Neutrophil (primary cell): Measurements from ENCODE around the gene COA1.

Source experiments
- H3K27ac ChIP-seq: fragments of 200-600 bp; sonication (generic); 2 replicates; pipeline ENCODE4 v1.5.1; 2016; ENCODE audit warnings: mild to moderate bottlenecking, moderate library complexity
- H3K27me3 ChIP-seq: fragments of 200-600 bp; sonication (generic); 2 replicates; pipeline ENCODE4 v1.6.0; 2016; ENCODE audit warnings: mild to moderate bottlenecking
- H3K36me3 ChIP-seq: fragments of 200-600 bp; sonication (generic); 2 replicates; pipeline ENCODE4 v1.5.1; 2017
- H3K4me1 ChIP-seq, 2 experiments: fragments of 200-600 bp in 1 of 2; sonication (generic) in 1 of 2; 1 replicate in 1 of 2; 2 replicates in 1 of 2; pipeline versions ENCODE4 v1.5.1 to v1.6.1; 2013 to 2016; ENCODE audit warnings: low read depth in 1 of 2, low read length in 1 of 2, mild to moderate bottlenecking in 1 of 2, moderate library complexity in 1 of 2; ENCODE audit not compliant: control insufficient read depth in 1 of 2, insufficient read depth in 1 of 2
- H3K4me3 ChIP-seq, 2 experiments: fragments of 200-600 bp in 1 of 2; sonication (generic) in 1 of 2; 1 replicate in 1 of 2; 2 replicates in 1 of 2; pipeline ENCODE4 v1.5.1; 2013 to 2016; ENCODE audit warnings: low read depth in 1 of 2, low read length in 1 of 2, mild to moderate bottlenecking in 1 of 2, moderate library complexity in 1 of 2
- H3K9me3 ChIP-seq: fragments of 200-600 bp; sonication (generic); 2 replicates; pipeline ENCODE4 v1.5.1; 2016
- CTCF ChIP-seq: fragments of 200-600 bp; sonication (generic); IDR thresholded peaks from 2 replicates; pipeline ENCODE4 v1.5.1; 2016; ENCODE audit warnings: antibody characterized with exemption

Gene COA1

GRCh38 chr7:43593010-43593409 is 136.3 kb downstream of the COA1 start:
- H3K27me3 ChIP-seq = no peaks in the 10 kb centered on the region
- peaks cover 48 to 53% of the 10 kb centered on the region in 2 experiments for H3K4me1 ChIP-seq
- no peaks in the 10 kb centered on the region for H3K9me3 ChIP-seq
- H3K27ac ChIP-seq = peak overlapping the region; percentile 53
- no peak overlapping the region for H3K4me3 ChIP-seq
- no peak for TF ChIP-seq CTCF
- peaks cover 21% of the 10 kb centered on the region for H3K36me3 ChIP-seq

GRCh38 chr7:43592326-43592725 is 137.0 kb downstream of the COA1 start:
- no peak for TF ChIP-seq CTCF
- Histone ChIP-seq H3K27me3 (no peaks in the 10 kb centered on the region), H3K9me3 (no peaks in the 10 kb centered on the region), H3K4me3 (no peak overlapping the region), H3K27ac (peak overlapping the region; percentile 69), H3K4me1 (peaks cover 53 to 60% of the 10 kb centered on the region in 2 experiments), H3K36me3 (peaks cover 14% of the 10 kb centered on the region)

GRCh38 chr7:43591558-43592180 is 137.7 kb downstream of the COA1 start:
- no peaks in the 10 kb centered on the region for H3K27me3 ChIP-seq
- no peak overlapping the region for H3K4me3 ChIP-seq
- peaks cover 9% of the 10 kb centered on the region for H3K36me3 ChIP-seq
- peaks cover 60 to 67% of the 10 kb centered on the region in 2 experiments for H3K4me1 ChIP-seq
- H3K27ac ChIP-seq = peak overlapping the region; percentile 69
- H3K9me3 ChIP-seq = no peaks in the 10 kb centered on the region
- no peak for TF ChIP-seq CTCF

- no peaks in the 10 kb centered on the region for H3K27me3 ChIP-seq
- no peaks in the 10 kb centered on the region for H3K9me3 ChIP-seq
- TF ChIP-seq CTCF = no peak
- H3K4me3 ChIP-seq = no peak overlapping the region
- H3K36me3 ChIP-seq = peaks cover 2% of the 10 kb centered on the region
- peak overlapping the region; percentile 69 for H3K27ac ChIP-seq
- H3K4me1 ChIP-seq = peaks cover 66 to 73% of the 10 kb centered on the region in 2 experiments
Measured at GRCh38 chr7:43590862-43591557, 138.3 kb downstream of the COA1 start.

- no peaks in the 10 kb centered on the region for H3K36me3 ChIP-seq
- peak overlapping the region; percentile 37 for H3K27ac ChIP-seq
- H3K27me3 ChIP-seq = no peaks in the 10 kb centered on the region
- H3K4me3 ChIP-seq = no peak overlapping the region
- H3K9me3 ChIP-seq = no peaks in the 10 kb centered on the region
- no peak for TF ChIP-seq CTCF
- H3K4me1 ChIP-seq = peaks cover 79 to 86% of the 10 kb centered on the region in 2 experiments
Measured at GRCh38 chr7:43589728-43590127, 139.6 kb downstream of the COA1 start.
